NT2/D1 (cell line): Measurements from ENCODE around the gene KRT82.

Source experiments
- YY1 ChIP-seq: IDR thresholded peaks from 2 replicates; pipeline ENCODE4 v1.6.1; 2011; ENCODE audit not compliant: insufficient read length, insufficient read depth
- ZNF274 ChIP-seq: IDR thresholded peaks from 2 replicates; pipeline ENCODE4 v1.6.1; 2011; ENCODE audit warnings: mild to moderate bottlenecking, low read depth, low read length

- no peak for TF ChIP-seq YY1
- TF ChIP-seq ZNF274, result no peak
These were observed 52.4 kb downstream of the KRT82 start for GRCh38 chr12:52353766-52354165.
